ENCODE results near the gene TNPO2.
A peak's percentile ranks its signal among the peaks of the same experiment; 100 is the strongest.
"Not testable (repeated sequence)": the region's sequence is repeated elsewhere in the genome, so short reads cannot be mapped to it uniquely, and the experiment has no call there.

TNPO2 gene

GRCh38 chr19:12705169-12705568, 18.6 kb downstream of the TNPO2 start:
- DNase-seq: no peak

GRCh38 chr19:12703046-12703445, 20.7 kb downstream of the TNPO2 start:
- no peak for DNase-seq

- no peak for DNase-seq
Measured at GRCh38 chr19:12701596-12702282, 22.0 kb downstream of the TNPO2 start.

- no peak for DNase-seq
Measured at GRCh38 chr19:12698138-12698537, 25.6 kb downstream of the TNPO2 start.

GRCh38 chr19:12697425-12697824, 26.3 kb downstream of the TNPO2 start:
- not testable (repeated sequence) for DNase-seq

- peak; percentile 99 for DNase-seq
Measured at GRCh38 chr19:12696366-12697335, 27.1 kb downstream of the TNPO2 start, which contains the start of gene FBXW9. Gene FBXW9 (minus strand): TSS chr19:12696631. CDS start chr19:12696581, 50 bp downstream.

- DNase-seq: no peak
Measured at GRCh38 chr19:12695997-12696365, 27.8 kb downstream of the TNPO2 start.

- no peak for DNase-seq
Measured at GRCh38 chr19:12695514-12695913, 28.2 kb downstream of the TNPO2 start.

- DNase-seq: no peak
Measured at GRCh38 chr19:12695096-12695495, 28.6 kb downstream of the TNPO2 start.

GRCh38 chr19:12694641-12695040, 29.1 kb downstream of the TNPO2 start:
- DNase-seq: no peak

GRCh38 chr19:12692960-12693359, 30.8 kb downstream of the TNPO2 start:
- no peak for DNase-seq

- DNase-seq: no peak
Measured at GRCh38 chr19:12689581-12690216, 34.0 kb downstream of the TNPO2 start.

GRCh38 chr19:12689012-12689411, 34.7 kb downstream of the TNPO2 start:
- DNase-seq: no peak

- DNase-seq: no peak
Measured at GRCh38 chr19:12687496-12688196, 36.1 kb downstream of the TNPO2 start, which contains the start of gene GNG14. Gene GNG14 (plus strand): TSS chr19:12687998. CDS start chr19:12688049, 51 bp downstream.

- DNase-seq: no peak
Measured at GRCh38 chr19:12685831-12686230, 37.9 kb downstream of the TNPO2 start.

- DNase-seq: peak; percentile 91
Measured at GRCh38 chr19:12681074-12681987, 42.4 kb downstream of the TNPO2 start, which contains the start of gene DHPS. Gene DHPS (minus strand): TSS chr19:12681880. CDS start chr19:12681766, 114 bp downstream.

GRCh38 chr19:12680034-12680433, 43.7 kb downstream of the TNPO2 start:
- no peak for DNase-seq

- DNase-seq: not testable (repeated sequence)
Measured at GRCh38 chr19:12678039-12678438, 45.7 kb downstream of the TNPO2 start.

GRCh38 chr19:12676928-12677327, 46.8 kb downstream of the TNPO2 start:
- DNase-seq: no peak

- peak; percentile 88 for DNase-seq
Measured at GRCh38 chr19:12676384-12676792, 47.3 kb downstream of the TNPO2 start.

- DNase-seq: no peak
Measured at GRCh38 chr19:12675940-12676339, 47.8 kb downstream of the TNPO2 start.
